GM12874 (cell line): ENCODE data around the gene RETREG2.
A peak's percentile ranks its signal among the peaks of the same experiment; 100 is the strongest.

Experiments used
- TF ChIP-seq, protein P1 (sequence below): IDR thresholded peaks from 2 replicates; pipeline ENCODE4 v1.5.1; 2011; ENCODE audit warnings: low read depth, mild to moderate bottlenecking, control low read depth, low read length, moderate library complexity; ENCODE audit not compliant: insufficient read depth

RETREG2 gene

DNA sequence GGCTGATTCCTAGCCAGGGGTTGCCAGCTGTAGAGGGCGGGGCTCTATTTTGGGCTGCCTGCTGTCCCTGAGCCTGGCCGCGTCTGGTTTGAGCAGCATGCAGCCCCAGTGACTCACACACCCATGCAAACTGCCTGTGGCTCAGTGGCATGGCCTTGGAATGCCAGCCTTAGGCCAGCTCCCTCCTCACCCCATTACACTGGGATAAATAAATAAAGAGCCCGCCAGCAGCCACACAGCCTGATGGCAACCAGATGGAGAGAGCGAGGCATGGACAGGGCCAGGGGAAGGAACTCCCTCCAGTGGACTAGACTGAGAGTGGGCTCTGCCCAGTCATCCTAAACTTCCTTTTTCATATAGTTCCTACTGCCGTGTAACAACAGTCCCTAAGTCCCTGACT, 35.7 kb upstream of the RETREG2 start:
- TF ChIP-seq, protein P1, sequence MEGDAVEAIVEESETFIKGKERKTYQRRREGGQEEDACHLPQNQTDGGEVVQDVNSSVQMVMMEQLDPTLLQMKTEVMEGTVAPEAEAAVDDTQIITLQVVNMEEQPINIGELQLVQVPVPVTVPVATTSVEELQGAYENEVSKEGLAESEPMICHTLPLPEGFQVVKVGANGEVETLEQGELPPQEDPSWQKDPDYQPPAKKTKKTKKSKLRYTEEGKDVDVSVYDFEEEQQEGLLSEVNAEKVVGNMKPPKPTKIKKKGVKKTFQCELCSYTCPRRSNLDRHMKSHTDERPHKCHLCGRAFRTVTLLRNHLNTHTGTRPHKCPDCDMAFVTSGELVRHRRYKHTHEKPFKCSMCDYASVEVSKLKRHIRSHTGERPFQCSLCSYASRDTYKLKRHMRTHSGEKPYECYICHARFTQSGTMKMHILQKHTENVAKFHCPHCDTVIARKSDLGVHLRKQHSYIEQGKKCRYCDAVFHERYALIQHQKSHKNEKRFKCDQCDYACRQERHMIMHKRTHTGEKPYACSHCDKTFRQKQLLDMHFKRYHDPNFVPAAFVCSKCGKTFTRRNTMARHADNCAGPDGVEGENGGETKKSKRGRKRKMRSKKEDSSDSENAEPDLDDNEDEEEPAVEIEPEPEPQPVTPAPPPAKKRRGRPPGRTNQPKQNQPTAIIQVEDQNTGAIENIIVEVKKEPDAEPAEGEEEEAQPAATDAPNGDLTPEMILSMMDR: no peak

GRCh38 chr2:219149667-219150066, 28.4 kb upstream of the RETREG2 start:
- TF ChIP-seq, protein P1: no peak

- TF ChIP-seq, protein P1: peak; percentile 34; the same call in 1 of the 2 replicates
Measured at GRCh38 chr2:219155054-219155644, 22.9 kb upstream of the RETREG2 start.

DNA sequence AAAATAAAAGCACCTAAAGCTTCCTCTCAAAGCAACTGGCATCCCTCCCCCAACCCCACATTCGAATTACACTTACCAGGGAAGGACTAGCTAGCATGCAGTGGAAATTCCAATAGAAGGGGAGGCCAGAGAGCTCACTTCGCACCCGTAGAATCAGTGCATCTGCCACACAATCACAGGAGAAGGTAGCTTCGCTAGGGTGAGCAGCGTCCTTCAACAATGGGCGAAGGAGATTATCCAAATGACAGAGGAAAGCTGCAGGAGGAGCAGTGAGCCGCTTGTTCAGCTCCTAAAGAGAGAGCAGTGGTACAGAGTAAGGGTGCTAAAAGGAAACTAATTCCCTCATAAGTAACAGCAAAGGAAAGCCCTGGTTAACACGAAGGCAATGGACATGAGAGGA, 20.7 kb upstream of the RETREG2 start:
- TF ChIP-seq, protein P1: no peak

DNA sequence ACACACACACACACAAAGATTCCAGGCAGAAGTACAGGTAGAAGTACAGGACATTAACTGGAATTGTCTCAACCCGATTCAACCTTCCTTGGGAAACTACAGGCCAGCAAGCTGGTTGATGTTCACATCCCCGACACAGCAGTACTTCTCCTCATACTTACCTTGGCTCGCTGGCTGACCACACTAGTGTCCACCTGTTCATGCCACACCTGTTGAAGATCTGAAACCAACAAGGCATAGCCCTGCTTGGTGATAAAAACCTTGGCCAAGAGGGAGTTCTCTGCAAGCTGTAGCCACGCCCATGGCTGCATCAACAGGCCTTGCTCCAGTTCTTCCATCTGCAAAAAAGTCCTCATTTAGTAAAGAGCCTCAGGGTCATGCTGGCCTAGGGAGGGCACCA, 20.1 kb upstream of the RETREG2 start:
- TF ChIP-seq, protein P1: no peak

- TF ChIP-seq, protein P1: no peak
Measured at GRCh38 chr2:219158586-219158985, 19.5 kb upstream of the RETREG2 start.

DNA sequence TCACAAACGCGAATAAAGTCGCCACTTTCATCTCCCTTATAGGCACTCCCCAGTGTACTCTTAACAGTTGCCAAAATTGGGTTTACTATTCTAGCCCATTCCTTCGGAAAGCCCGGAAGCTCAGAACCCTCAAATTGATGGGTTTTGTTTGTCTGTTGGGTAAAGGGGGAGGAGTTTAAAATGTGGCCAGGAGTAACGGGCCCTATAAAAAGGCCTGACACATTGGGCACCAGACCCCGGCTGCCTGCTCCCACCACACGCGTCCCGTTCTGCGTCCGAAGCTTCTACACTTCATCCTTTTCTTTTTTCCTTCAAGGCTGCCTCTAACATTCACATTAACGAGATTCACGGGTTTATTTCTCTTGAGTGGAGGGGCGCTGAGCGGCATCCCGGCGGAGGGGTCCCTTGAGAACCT, 18.3 kb upstream of the RETREG2 start:
- TF ChIP-seq, protein P1: no peak
